ENCODE data around the gene SH2D1A.
"Not testable (repeated sequence)": the region's sequence is repeated elsewhere in the genome, so short reads cannot be mapped to it uniquely, and the experiment has no call there.

The SH2D1A gene

GRCh38 chrX:124332481-124333424 is 13.6 kb upstream of the SH2D1A start, which contains the start of gene TEX13D:
TSS of gene TEX13D (plus strand) at chrX:124332660. CDS start at chrX:124332918, 258 bp downstream.
- no peak for TF ChIP-seq CTCF (IDR thresholded peaks at IDR 0.05; ENCODE audit: low read depth, low read length)
- no peak within 1 kb of the TSS for H3K4me3 ChIP-seq (replicated peaks in 1 of 2; ENCODE audit: low read depth in 2 of 2, low read length in 2 of 2)
- no peak for DNase-seq (ENCODE audit: low read depth in 2 of 2)

- no peak for TF ChIP-seq CTCF (IDR thresholded peaks at IDR 0.05; ENCODE audit: low read depth, low read length)
- no peak for DNase-seq (ENCODE audit: low read depth in 2 of 2)
- H3K4me3 ChIP-seq (replicated peaks in 1 of 2; ENCODE audit: low read depth in 2 of 2, low read length in 2 of 2) = no peak overlapping the region
These were observed 12.5 kb upstream of the SH2D1A start for GRCh38 chrX:124333862-124334261.

GRCh38 chrX:124334555-124334954 is 11.8 kb upstream of the SH2D1A start:
- not testable (repeated sequence) for DNase-seq (ENCODE audit: low read depth in 2 of 2); H3K4me3 ChIP-seq (replicated peaks in 1 of 2; ENCODE audit: low read depth in 2 of 2, low read length in 2 of 2)

- no peak overlapping the region for H3K4me3 ChIP-seq (replicated peaks in 1 of 2; ENCODE audit: low read depth in 2 of 2, low read length in 2 of 2)
- TF ChIP-seq CTCF (IDR thresholded peaks at IDR 0.05; ENCODE audit: low read depth, low read length) = no peak
- DNase-seq (ENCODE audit: low read depth in 2 of 2) = no peak
These were observed 10.8 kb upstream of the SH2D1A start for GRCh38 chrX:124335598-124335997.

GRCh38 chrX:124337916-124338315 is 8.4 kb upstream of the SH2D1A start:
- TF ChIP-seq CTCF (IDR thresholded peaks at IDR 0.05; ENCODE audit: low read depth, low read length) = no peak
- H3K4me3 ChIP-seq (replicated peaks in 1 of 2; ENCODE audit: low read depth in 2 of 2, low read length in 2 of 2) = no peak overlapping the region
- no peak for DNase-seq (ENCODE audit: low read depth in 2 of 2)

- no peak overlapping the region for H3K4me3 ChIP-seq (replicated peaks in 1 of 2; ENCODE audit: low read depth in 2 of 2, low read length in 2 of 2)
- TF ChIP-seq CTCF (IDR thresholded peaks at IDR 0.05; ENCODE audit: low read depth, low read length) = no peak
- no peak for DNase-seq (ENCODE audit: low read depth in 2 of 2)
These were observed 7.4 kb upstream of the SH2D1A start for GRCh38 chrX:124338733-124339514.

All from cardiac fibroblast (primary cell).